SK-N-SH (cell line): Measurements from ENCODE around the gene EVPL. TPM values are rescaled to one million over a fixed set of nuclear protein-coding genes. Genes with fewer than 3 reads are reported as not detected.
"Not testable (repeated sequence)": the region's sequence is repeated elsewhere in the genome, so short reads cannot be mapped to it uniquely, and the experiment has no call there.

Experiments
- CTCF ChIA-PET: fragments of 300-600, 350-600 bp; formaldehyde crosslinking; extraction: SDS; loops from one replicate; lab custom pipeline; 2021; lab: Yijun Ruan, JAX
- POLR2A ChIA-PET: fragments of 350-600 bp; sonication (Branson Sonifier 250); formaldehyde crosslinking; extraction: SDS; loops from one replicate; lab custom pipeline; 2020; ENCODE audit warnings: antibody characterized with exemption, inconsistent platforms; lab: Yijun Ruan, JAX
- DNase-seq: peaks from one replicate; pipeline ENCODE4 v3.0.0; 2012
- H2AFZ ChIP-seq: fragments of 200-600 bp; sonication (generic); 2 replicates; pipeline ENCODE4 v1.8.1; 2016; ENCODE audit warnings: antibody characterized with exemption, mild to moderate bottlenecking, low read depth
- H3F3A ChIP-seq: fragments of 200-600 bp; sonication (generic); replicated peaks from 2 replicates; pipeline ENCODE3; 2016; ENCODE audit warnings: antibody characterized with exemption, mild to moderate bottlenecking; ENCODE audit not compliant: insufficient read depth
- H3K27ac ChIP-seq, 2 experiments: fragments of 200-500 bp in 1 of 2; fragments of 200-600 bp in 1 of 2; sonication (Bioruptor generic) in 1 of 2; sonication (generic), shearing (Covaris generic) in 1 of 2; 2 replicates each; pipeline versions ENCODE4 v1.5.1 to v1.6.1; 2014 to 2016; ENCODE audit warnings: low read depth in 2 of 2, inconsistent platforms in 1 of 2, low read length in 1 of 2, mild to moderate bottlenecking in 1 of 2, mixed read lengths in 1 of 2
- H3K27me3 ChIP-seq: fragments of 200-600 bp; sonication (generic), shearing (Covaris generic); 2 replicates; pipeline ENCODE4 v1.6.1; 2016; ENCODE audit warnings: mixed run types; ENCODE audit not compliant: insufficient read depth
- H3K36me3 ChIP-seq, 2 experiments: fragments of 200-500 bp in 1 of 2; fragments of 200-600 bp in 1 of 2; sonication (Bioruptor generic) in 1 of 2; sonication (generic) in 1 of 2; replicated peaks in 1 of 2; 2 replicates each; pipeline versions ENCODE3 to v1.5.1; 2014 to 2016; ENCODE audit warnings: low read length in 1 of 2, mild to moderate bottlenecking in 1 of 2; ENCODE audit not compliant: insufficient read depth in 2 of 2, control insufficient read depth in 1 of 2
- H3K4me1 ChIP-seq, 2 experiments: fragments of 200-500 bp in 1 of 2; fragments of 200-600 bp in 1 of 2; sonication (Bioruptor generic) in 1 of 2; sonication (generic), shearing (Covaris generic) in 1 of 2; 2 replicates each; pipeline versions ENCODE4 v1.5.1 to v1.6.1; 2014 to 2016; ENCODE audit warnings: low read depth in 1 of 2, low read length in 1 of 2, mixed run types in 1 of 2; ENCODE audit not compliant: insufficient read depth in 2 of 2, control insufficient read depth in 1 of 2
- H3K4me2 ChIP-seq: fragments of 200-600 bp; sonication (generic), shearing (Covaris generic); 2 replicates; pipeline ENCODE4 v1.6.1; 2017; ENCODE audit warnings: mixed run types
- H3K4me3 ChIP-seq, 2 experiments: fragments of 200-500 bp in 1 of 2; fragments of 200-600 bp in 1 of 2; sonication (Bioruptor generic) in 1 of 2; sonication (generic), shearing (Covaris generic) in 1 of 2; 2 replicates each; pipeline versions ENCODE4 v1.5.1 to v1.8.1; 2014 to 2016; ENCODE audit warnings: low read depth in 2 of 2, inconsistent platforms in 1 of 2, low read length in 1 of 2, mild to moderate bottlenecking in 1 of 2, mixed read lengths in 1 of 2, moderate library complexity in 1 of 2
- H3K79me2 ChIP-seq: fragments of 200-600 bp; sonication (generic); 2 replicates; pipeline ENCODE4 v1.8.1; 2017; ENCODE audit warnings: mild to moderate bottlenecking; ENCODE audit not compliant: insufficient read depth
- H3K9ac ChIP-seq: fragments of 200-600 bp; sonication (generic); 2 replicates; pipeline ENCODE4 v1.6.1; 2017; ENCODE audit warnings: mixed run types
- H3K9me2 ChIP-seq: fragments of 200-600 bp; sonication (generic); 2 replicates; pipeline ENCODE4 v1.6.1; 2017; ENCODE audit warnings: mixed run types
- H3K9me3 ChIP-seq: fragments of 200-600 bp; sonication (generic); 2 replicates; pipeline ENCODE4 v1.6.1; 2017; ENCODE audit warnings: mixed run types, mild to moderate bottlenecking, moderate library complexity
- H4K20me1 ChIP-seq: fragments of 200-600 bp; sonication (generic); 2 replicates; pipeline ENCODE4 v1.6.1; 2017; ENCODE audit warnings: mild to moderate bottlenecking, mixed run types; ENCODE audit not compliant: insufficient read depth
- ELF1 ChIP-seq: IDR thresholded peaks from 2 replicates; pipeline ENCODE4 v1.4.0; 2012
- RXRA ChIP-seq: IDR thresholded peaks from 2 replicates; pipeline ENCODE4 v1.4.0; 2012; ENCODE audit warnings: low read depth, mild to moderate bottlenecking, borderline replicate concordance
- SIN3A ChIP-seq: IDR thresholded peaks from 2 replicates; pipeline ENCODE4 v1.6.1; 2012; ENCODE audit warnings: low read depth, mild to moderate bottlenecking, low read length, moderate library complexity, borderline replicate concordance
- TCF12 ChIP-seq: IDR thresholded peaks from 2 replicates; pipeline ENCODE4 v1.4.0; 2012
- TEAD4 ChIP-seq: IDR thresholded peaks from 2 replicates; pipeline ENCODE4 v1.4.0; 2012; ENCODE audit warnings: mild to moderate bottlenecking, borderline replicate concordance; ENCODE audit not compliant: insufficient read depth
- USF2 ChIP-seq: fragments of 150-350 bp; IDR thresholded peaks from 2 replicates; pipeline ENCODE4 v1.6.1; 2017; ENCODE audit warnings: antibody characterized with exemption, low read length, low read depth, borderline replicate concordance
- YY1 ChIP-seq: IDR thresholded peaks from 2 replicates; pipeline ENCODE4 v1.4.0; 2012; ENCODE audit warnings: low read depth, mild to moderate bottlenecking
- WGBS: methylation state at CpG from one replicate; pipeline ENCODE4 v1.1.6; 2017; ENCODE audit warnings: low lambda C conversion rate; 5-methylcytosine and 5-hydroxymethylcytosine counted together
- polyA plus RNA-seq, 3 experiments: library from polyadenylated mRNA; depleted of rRNA; stranded (reverse); fragments of >200 nt; gene quantifications; 2 replicates each; pipeline ENCODE4 v1.2.3, GENCODE V29; 2012
- TF ChIP-seq, protein P1 (sequence below): IDR thresholded peaks from 2 replicates; pipeline ENCODE4; 2012

The EVPL gene
- polyA plus RNA-seq, 1 of the 3 experiments (the other 2 are of a cell fraction): 0.23 TPM

- H3K9me3 ChIP-seq: no peaks in the 10 kb centered on the region
- no peak overlapping the region for H3K4me3 ChIP-seq
- H3K79me2 ChIP-seq: peaks cover 33% of the 10 kb centered on the region
- H4K20me1 ChIP-seq: peaks cover 9% of the 10 kb centered on the region
- peaks cover 9% of the 10 kb centered on the region for H3F3A ChIP-seq
- 94% methylated on average over 15 of the region's 15 CpGs for WGBS
- H3K27me3 ChIP-seq: no peaks in the 10 kb centered on the region
- no peak overlapping the region for H3K27ac ChIP-seq
- no peaks in the 10 kb centered on the region for H3K9me2 ChIP-seq
- H2AFZ ChIP-seq: no peak overlapping the region
- H3K36me3 ChIP-seq: peaks cover 60 to 79% of the 10 kb centered on the region in 2 experiments
- DNase-seq: no peak
- POLR2A ChIA-PET: no interaction called here
- H3K4me1 ChIP-seq: no peaks in the 10 kb centered on the region
- CTCF ChIA-PET: interaction anchor here (0.9 to 3.3 kb wide), 5 partner anchors 8 to 215 kb away, joined by 3 to 16 read pairs (median 6); partner anchors contain the start of gene SRP68
- TF ChIP-seq TEAD4 (no peak), SIN3A (no peak), YY1 (no peak), RXRA (no peak), USF2 (no peak)
- no peak overlapping the region for H3K4me2 ChIP-seq
- no peak overlapping the region for H3K9ac ChIP-seq
These were observed 36.9 kb upstream of the EVPL start for GRCh38 chr17:76063875-76064546.

- H3K27ac ChIP-seq, H3K4me1 ChIP-seq, DNase-seq, H4K20me1 ChIP-seq, H3K4me2 ChIP-seq, H3K27me3 ChIP-seq, H3K9ac ChIP-seq, H3F3A ChIP-seq, H2AFZ ChIP-seq, H3K4me3 ChIP-seq, POLR2A ChIA-PET, H3K9me2 ChIP-seq, H3K9me3 ChIP-seq, H3K79me2 ChIP-seq: not testable (repeated sequence)
- peaks cover 54 to 75% of the 10 kb centered on the region in 2 experiments for H3K36me3 ChIP-seq
- 90% methylated on average over 6 of the region's 6 CpGs for WGBS
- CTCF ChIA-PET: interaction anchor here (0.7 to 3.9 kb wide), 4 partner anchors 11 to 889 kb away, joined by 3 to 18 read pairs (median 3); no protein-coding TSS in a partner anchor
These were observed 31.2 kb upstream of the EVPL start for GRCh38 chr17:76058264-76058663.

DNA sequence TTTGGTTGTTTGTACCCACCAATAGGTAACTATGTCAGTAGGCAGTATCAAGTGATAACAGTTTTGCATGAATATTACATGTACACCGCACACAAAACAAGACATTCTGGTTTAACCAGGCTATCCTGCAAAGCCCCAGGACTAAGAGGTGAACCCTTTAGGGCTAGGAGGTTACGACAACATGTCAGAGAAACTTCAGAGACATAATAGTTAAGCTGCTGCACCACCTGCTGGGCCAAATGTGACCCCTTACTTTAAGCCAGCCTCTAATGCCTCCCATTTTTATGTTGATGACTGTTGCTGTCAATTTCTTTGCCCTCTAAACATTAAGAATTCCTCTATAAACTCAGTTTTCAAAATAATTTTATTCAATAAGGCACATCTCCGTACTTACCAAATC lies 29.8 kb upstream of the EVPL start:
- 97% methylated on average over 3 of the region's 3 CpGs for WGBS
- DNase-seq: no peak
- Histone ChIP-seq H3K36me3 (peaks cover 55 to 78% of the 10 kb centered on the region in 2 experiments), H2AFZ (no peak overlapping the region), H3K27ac (no peak overlapping the region), H3K9me3 (no peaks in the 10 kb centered on the region), H3K9ac (no peak overlapping the region), H3K9me2 (no peaks in the 10 kb centered on the region), H3K4me3 (no peak overlapping the region), H3K4me1 (no peaks in the 10 kb centered on the region), H4K20me1 (no peaks in the 10 kb centered on the region), H3K27me3 (no peaks in the 10 kb centered on the region), H3K4me2 (no peak overlapping the region), H3F3A (no peaks in the 10 kb centered on the region), H3K79me2 (peaks cover 21% of the 10 kb centered on the region; the same call in 1 of the 2 replicates)
- ChIA-PET CTCF (interaction anchor here (0.9 to 3.9 kb wide), 4 partner anchors 22 to 223 kb away, joined by 3 to 18 read pairs (median 4); partner anchors contain the start of gene ZACN), POLR2A (interaction anchor here (0.6 kb wide), 1 partner anchor 37 kb away, joined by 3 read pairs; no protein-coding TSS in a partner anchor)
- no peak for TF ChIP-seq TCF12
- TF ChIP-seq, protein P1, sequence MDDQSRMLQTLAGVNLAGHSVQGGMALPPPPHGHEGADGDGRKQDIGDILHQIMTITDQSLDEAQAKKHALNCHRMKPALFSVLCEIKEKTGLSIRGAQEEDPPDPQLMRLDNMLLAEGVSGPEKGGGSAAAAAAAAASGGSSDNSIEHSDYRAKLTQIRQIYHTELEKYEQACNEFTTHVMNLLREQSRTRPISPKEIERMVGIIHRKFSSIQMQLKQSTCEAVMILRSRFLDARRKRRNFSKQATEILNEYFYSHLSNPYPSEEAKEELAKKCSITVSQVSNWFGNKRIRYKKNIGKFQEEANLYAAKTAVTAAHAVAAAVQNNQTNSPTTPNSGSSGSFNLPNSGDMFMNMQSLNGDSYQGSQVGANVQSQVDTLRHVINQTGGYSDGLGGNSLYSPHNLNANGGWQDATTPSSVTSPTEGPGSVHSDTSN: no peak
- TF ChIP-seq ELF1: no peak
